ENCODE data around the gene UNC13C.

The UNC13C gene

GRCh38 chr15:54462511-54462913, 484.3 kb downstream of the UNC13C start:
- no peak for DNase-seq (ENCODE audit: low read depth in 2 of 2)

- DNase-seq (ENCODE audit: low read depth in 2 of 2): no peak
Measured at GRCh38 chr15:54481819-54482218, 503.6 kb downstream of the UNC13C start.

- no peak for DNase-seq (ENCODE audit: low read depth in 2 of 2)
Measured at GRCh38 chr15:54482251-54482650, 504.0 kb downstream of the UNC13C start.

GRCh38 chr15:54500330-54500729, 522.1 kb downstream of the UNC13C start:
- no peak for DNase-seq (ENCODE audit: low read depth in 2 of 2)

- DNase-seq (ENCODE audit: low read depth in 2 of 2): no peak
Measured at GRCh38 chr15:54502416-54503075, 524.3 kb downstream of the UNC13C start.

- DNase-seq (ENCODE audit: low read depth in 2 of 2): no peak
Measured at GRCh38 chr15:54504695-54505094, 526.5 kb downstream of the UNC13C start.

GRCh38 chr15:54506977-54507524, 528.8 kb downstream of the UNC13C start:
- DNase-seq (ENCODE audit: low read depth in 2 of 2): no peak

GRCh38 chr15:54514601-54515000, 536.4 kb downstream of the UNC13C start:
- DNase-seq (ENCODE audit: low read depth in 2 of 2): no peak

- DNase-seq (ENCODE audit: low read depth in 2 of 2): no peak
Measured at GRCh38 chr15:54515664-54516582, 537.7 kb downstream of the UNC13C start.

GRCh38 chr15:54517366-54517765, 539.1 kb downstream of the UNC13C start:
- DNase-seq (ENCODE audit: low read depth in 2 of 2): no peak

GRCh38 chr15:54518156-54518882, 540.1 kb downstream of the UNC13C start:
- no peak for DNase-seq (ENCODE audit: low read depth in 2 of 2)

- no peak for DNase-seq (ENCODE audit: low read depth in 2 of 2)
Measured at GRCh38 chr15:54519577-54519976, 541.3 kb downstream of the UNC13C start.

- DNase-seq (ENCODE audit: low read depth in 2 of 2): no peak
Measured at GRCh38 chr15:54520616-54521015, 542.4 kb downstream of the UNC13C start.

- no peak for DNase-seq (ENCODE audit: low read depth in 2 of 2)
Measured at GRCh38 chr15:54521206-54521605, 543.0 kb downstream of the UNC13C start.

GRCh38 chr15:54528021-54528420, 549.8 kb downstream of the UNC13C start:
- DNase-seq (ENCODE audit: low read depth in 2 of 2): no peak

- no peak for DNase-seq (ENCODE audit: low read depth in 2 of 2)
Measured at GRCh38 chr15:54540721-54541120, 562.5 kb downstream of the UNC13C start.

- DNase-seq (ENCODE audit: low read depth in 2 of 2): no peak
Measured at GRCh38 chr15:54547491-54547890, 569.2 kb downstream of the UNC13C start.

GRCh38 chr15:54550954-54551353, 572.7 kb downstream of the UNC13C start:
- DNase-seq (ENCODE audit: low read depth in 2 of 2): no peak

GRCh38 chr15:54556231-54556630, 578.0 kb downstream of the UNC13C start:
- DNase-seq (ENCODE audit: low read depth in 2 of 2): no peak

GRCh38 chr15:54559405-54560069, 581.3 kb downstream of the UNC13C start:
- DNase-seq (ENCODE audit: low read depth in 2 of 2): no peak

- no peak for DNase-seq (ENCODE audit: low read depth in 2 of 2)
Measured at GRCh38 chr15:54560417-54560816, 582.2 kb downstream of the UNC13C start.

- DNase-seq (ENCODE audit: low read depth in 2 of 2): no peak
Measured at GRCh38 chr15:54564166-54564565, 585.9 kb downstream of the UNC13C start.

Data from stimulated activated CD4-positive, alpha-beta T cell treated with anti-CD3 and anti-CD28 coated beads, Interleukin-1b, Interleukin-23, amount 100 ng/mL, for 4 hours (primary cell).